Heart left ventricle (tissue), 16 donors: ENCODE data around the gene DCPS. TPM values are rescaled to one million over a fixed set of nuclear protein-coding genes. Genes with fewer than 3 reads are reported as not detected.

ENCODE experiments used
- ATAC-seq, 4 donors: fragments of 200-7000 bp; cut with Tn5 transposase; one replicate each; pipeline ENCODE4 v1.9.1; 2020 to 2022; ENCODE audit warnings: moderate library complexity in 4 of 4, mild to moderate bottlenecking in 3 of 4, moderate number of reproducible peaks in 1 of 4
- DNase-seq, 5 donors: peaks; one replicate each; pipeline ENCODE4 v3.0.0-alpha.2; 2020
- H3K27ac ChIP-seq, 12 donors: fragments of 200-600 bp; sonication (generic) in 4 of 12; one replicate each; pipeline versions ENCODE4 v1.5.0 to v1.8.0; 2016 to 2022; ENCODE audit warnings: mild to moderate bottlenecking in 2 of 12
- H3K27me3 ChIP-seq, 9 donors: fragments of 200-600 bp; sonication (generic) in 2 of 9; one replicate each; pipeline versions ENCODE4 v1.5.1 to v1.8.0; 2016 to 2022; ENCODE audit warnings: mild to moderate bottlenecking in 3 of 9
- H3K36me3 ChIP-seq, 9 donors: fragments of 200-600 bp; sonication (generic) in 2 of 9; one replicate each; pipeline versions ENCODE4 v1.5.0 to v1.8.0; 2018 to 2022; ENCODE audit warnings: mild to moderate bottlenecking in 2 of 9
- H3K4me1 ChIP-seq, 12 donors: fragments of 200-600 bp; sonication (generic) in 4 of 12; one replicate each; pipeline versions ENCODE4 v1.5.0 to v1.8.0; 2016 to 2022; ENCODE audit warnings: mild to moderate bottlenecking in 3 of 12
- H3K4me3 ChIP-seq, 12 donors: fragments of 200-600 bp; sonication (generic) in 4 of 12; one replicate each; pipeline versions ENCODE4 v1.5.0 to v1.8.0; 2017 to 2022; ENCODE audit warnings: mild to moderate bottlenecking in 9 of 12, moderate library complexity in 4 of 12
- H3K9me3 ChIP-seq, 12 donors: fragments of 200-600 bp; sonication (generic) in 4 of 12; one replicate each; pipeline versions ENCODE4 v1.5.0 to v1.8.0; 2016 to 2022; ENCODE audit warnings: mild to moderate bottlenecking in 1 of 12
- CTCF ChIP-seq, 12 donors: fragments of 200-600 bp; sonication (generic) in 4 of 12; IDR thresholded peaks; one replicate each; pipeline versions ENCODE4 v1.5.0 to v1.8.0; 2018 to 2022; ENCODE audit warnings: antibody characterized with exemption in 12 of 12, mild to moderate bottlenecking in 5 of 12
- POLR2A ChIP-seq, 2 donors: fragments of 450-650 bp; IDR thresholded peaks; one replicate each; pipeline ENCODE4 v1.6.1; 2017; ENCODE audit warnings: antibody characterized with exemption in 2 of 2, mild to moderate bottlenecking in 2 of 2, moderate library complexity in 2 of 2
- WGBS, 4 donors: extraction: QIAGEN DNeasy Blood & Tissue Kit in 2 of 4; methylation state at CpG; one replicate each; pipeline versions ENCODE4 v1.1.5 to v1.1.7; 2013 to 2018; 5-methylcytosine and 5-hydroxymethylcytosine counted together
- intact Hi-C, 10 donors: fragments of 100-400 bp; cut with DNase I; formaldehyde crosslinking; loops; one replicate each; pipeline versions ENCODE4 v1.11.1 to v1.14.2; 2022
- polyA plus RNA-seq, 2 donors: library from polyadenylated mRNA; stranded (reverse); fragments of 200-250 nt; gene quantifications; one replicate each; pipeline ENCODE4 v1.2.3, GENCODE V29; 2013
- total RNA-seq, 9 donors: library from RNA; depleted of rRNA in 2 of 9; stranded (reverse); fragments of >200 nt in 2 of 9; fragmentation: NEBNext Ultra II Directional in 3 of 9; extraction: Animal tissue kit (Norgen Biotek cat#: 25700) in 3 of 9; gene quantifications; one replicate each; pipeline versions ENCODE4 v1.1.0 to v1.2.4, GENCODE V29; 2016 to 2023
- donor health status: ischemic (EF 13 %, LVEDD 7.1; RV severe dilation, severe dysfunction).
- donor health status: healthy with polysubstance abuse.
- donor health status: DM: no; HTN: yes; CAD: no.
- donor health status: DM: no; HTN: no; CAD: no.
- donor health status: ischemic (EF 25% LVEDD 6.9; RV normal size, moderate dysfunction).
- donor health status: ischemic (EF 25% LVEDD 5.7; RV mildly dilated, moderate dysfunction).
- donor health status: healthy.
- donor health status: DM: yes; HTN: yes; CAD: no.
- donor health status: ischemic (EF 35%, LVEDD 5.7; RV mildly dilated, moderate dysfunction).
- donor health status: nonischemic (EF 11% LVEDD 7.7; RV severe dilation, severe dysfunction).
- donor health status: DM: yes; HTN: yes; CAD: no.
- donor health status: PGD.
- donor health status: ischemic (EF 29% LVEDD 5.4; RV normal size, mild dysfunction).
- donor health status: nonischemic (EF 23%, LVEDD 6.1; RV moderate dilation, normal function).

Gene DCPS
- total and polyA plus RNA-seq, 11 donors: 7.7 to 18.9 (median 11.1) TPM

GRCh38 chr11:126352163-126352562 is 48.3 kb downstream of the DCPS start:
- WGBS, 4 donors: 58 to 76% (median 65%) methylated on average over 2 to 3 of the region's 3 CpGs
- Histone ChIP-seq H3K4me1 (peaks cover 16 to 92% (median 75%) of the 10 kb centered on the region in 12 donors), H3K9me3 (no peaks in the 10 kb centered on the region), H3K36me3 (no peaks in the 10 kb centered on the region), H3K27ac (peak overlapping the region in 4 of 12 donors; percentile 2 to 70 (median 16)), H3K27me3 (no peaks in the 10 kb centered on the region), H3K4me3 (no peak overlapping the region)
- intact Hi-C loops: loop anchor here in 1 of 10 donors (10.0 kb wide), 1 partner anchor 53 kb away; no protein-coding TSS in a partner anchor
- TF ChIP-seq CTCF (IDR thresholded peaks at IDR 0.05) (no peak), POLR2A (IDR thresholded peaks at IDR 0.05) (no peak)
- DNase-seq: peak in 2 of 5 donors; percentile 12 to 51
- no peak for ATAC-seq

GRCh38 chr11:126352934-126353801 is 49.3 kb downstream of the DCPS start:
- intact Hi-C loops: loop anchor here in 1 of 10 donors (10.0 kb wide), 1 partner anchor 52 kb away; no protein-coding TSS in a partner anchor
- H3K4me3 ChIP-seq: no peak overlapping the region
- peaks cover 17 to 90% (median 75%) of the 10 kb centered on the region in 12 donors for H3K4me1 ChIP-seq
- no peak for TF ChIP-seq CTCF (IDR thresholded peaks at IDR 0.05)
- TF ChIP-seq POLR2A (IDR thresholded peaks at IDR 0.05): no peak
- ATAC-seq (no peak), DNase-seq (peak in 1 of 5 donors; percentile 7)
- H3K36me3 ChIP-seq: no peaks in the 10 kb centered on the region
- WGBS, 4 donors: 78 to 84% (median 81%) methylated on average over 4 of the region's 4 CpGs
- no peaks in the 10 kb centered on the region for H3K27me3 ChIP-seq
- no peaks in the 10 kb centered on the region for H3K9me3 ChIP-seq
- H3K27ac ChIP-seq: peak overlapping the region in 1 of 12 donors; percentile 8

- DNase-seq (peak in 1 of 5 donors; percentile 32), ATAC-seq (peak in 1 of 4 donors; percentile 2)
- Histone ChIP-seq H3K36me3 (no peaks in the 10 kb centered on the region), H3K4me3 (peak overlapping the region; percentile 50 to 97 (median 71)), H3K9me3 (no peaks in the 10 kb centered on the region), H3K4me1 (peaks cover 7 to 90% (median 73%) of the 10 kb centered on the region in 12 donors), H3K27ac (peak overlapping the region; percentile 69 to 94 (median 84)), H3K27me3 (no peaks in the 10 kb centered on the region)
- intact Hi-C loops: loop anchor here in 7 of 10 donors (5.0 to 10.0 kb wide), 6 partner anchors 37 to 63 kb away; no protein-coding TSS in a partner anchor
- TF ChIP-seq POLR2A (IDR thresholded peaks at IDR 0.05) (no peak), CTCF (IDR thresholded peaks at IDR 0.05) (no peak)
- 21 to 34% (median 22%) methylated on average over 8 to 15 of the region's 15 CpGs for WGBS, 4 donors
Observed at GRCh38 chr11:126354631-126355323, 50.9 kb downstream of the DCPS start.
